ENCODE data around the gene PTPRT. TPM values are rescaled to one million over a fixed set of nuclear protein-coding genes. Genes with fewer than 3 reads are reported as not detected.

The PTPRT gene
- total RNA-seq, 1 donor from 2014 or later: not detected

GRCh38 chr20:42635699-42636411 lies 553.9 kb downstream of the PTPRT start:
- intact Hi-C loops (cut with micrococcal nuclease): no loop called here

- intact Hi-C loops (cut with micrococcal nuclease): no loop called here
Observed at GRCh38 chr20:42634156-42634555, 555.5 kb downstream of the PTPRT start.

- intact Hi-C loops (cut with micrococcal nuclease): no loop called here
Observed at GRCh38 chr20:42628683-42629082, 561.0 kb downstream of the PTPRT start.

DNA sequence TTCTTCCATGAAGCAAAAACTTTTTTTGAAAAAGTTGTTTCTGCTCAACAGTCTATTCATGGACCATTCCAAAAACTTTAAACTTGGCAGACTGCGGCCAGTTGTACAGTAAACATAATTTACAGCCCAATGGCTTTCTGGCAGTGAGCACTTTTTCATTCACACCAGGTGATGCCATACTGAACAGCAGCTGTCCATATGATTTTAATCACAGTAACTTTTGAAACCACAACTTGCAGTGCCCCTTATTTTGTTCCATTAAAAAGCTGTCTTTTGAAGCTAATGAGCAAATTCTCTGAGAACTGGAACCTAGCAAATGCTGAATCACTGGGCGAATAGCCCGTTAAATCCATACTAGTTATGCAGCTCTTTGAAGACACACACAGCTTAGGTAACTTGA lies 576.6 kb downstream of the PTPRT start:
- intact Hi-C loops (cut with micrococcal nuclease): no loop called here

DNA sequence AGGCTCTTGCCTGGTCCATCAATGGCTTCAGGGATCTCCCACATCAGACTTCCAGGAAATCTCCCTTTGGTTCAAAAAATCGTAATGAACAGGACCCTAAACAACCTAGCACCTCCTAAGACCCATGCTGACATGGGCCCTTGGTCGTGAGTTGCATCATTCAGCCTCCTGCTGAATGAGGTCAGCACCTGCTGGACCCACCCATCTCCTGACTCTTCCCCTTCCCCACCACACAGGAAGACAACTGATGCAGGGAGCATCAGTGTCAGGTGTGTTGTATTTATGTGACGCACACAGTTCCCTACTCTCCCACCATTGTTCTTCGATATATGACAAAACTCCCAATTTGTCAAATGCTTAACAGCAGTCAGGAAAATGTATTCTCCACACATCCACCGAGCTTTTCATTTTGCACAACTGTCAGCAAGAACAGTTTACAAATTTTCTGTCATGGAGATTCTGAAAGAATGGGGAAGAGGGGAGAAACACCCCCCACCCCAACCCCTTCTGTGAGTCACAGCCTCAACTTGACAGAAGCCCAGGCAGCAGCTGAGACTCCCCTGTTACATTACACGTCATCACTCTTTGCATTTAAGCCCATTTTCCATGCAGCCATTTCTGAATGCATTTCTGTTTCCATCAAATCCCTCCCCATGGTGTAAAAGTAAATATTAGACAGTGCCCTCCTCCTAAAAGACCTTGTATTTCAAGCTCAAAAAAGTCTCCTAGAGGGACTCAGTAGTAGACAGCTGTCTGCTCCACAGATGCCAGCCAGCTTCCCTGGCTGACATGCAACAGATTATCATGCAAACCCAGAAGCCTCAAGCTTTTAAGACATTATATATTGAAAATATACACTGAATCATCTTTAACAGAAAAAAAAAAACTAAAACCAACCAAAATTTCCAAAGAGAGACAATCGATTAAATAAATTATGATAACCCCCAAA lies 577.5 kb downstream of the PTPRT start:
- intact Hi-C loops (cut with micrococcal nuclease): no loop called here

- intact Hi-C loops (cut with micrococcal nuclease): no loop called here
Observed at GRCh38 chr20:42611423-42611822, 578.3 kb downstream of the PTPRT start.

DNA sequence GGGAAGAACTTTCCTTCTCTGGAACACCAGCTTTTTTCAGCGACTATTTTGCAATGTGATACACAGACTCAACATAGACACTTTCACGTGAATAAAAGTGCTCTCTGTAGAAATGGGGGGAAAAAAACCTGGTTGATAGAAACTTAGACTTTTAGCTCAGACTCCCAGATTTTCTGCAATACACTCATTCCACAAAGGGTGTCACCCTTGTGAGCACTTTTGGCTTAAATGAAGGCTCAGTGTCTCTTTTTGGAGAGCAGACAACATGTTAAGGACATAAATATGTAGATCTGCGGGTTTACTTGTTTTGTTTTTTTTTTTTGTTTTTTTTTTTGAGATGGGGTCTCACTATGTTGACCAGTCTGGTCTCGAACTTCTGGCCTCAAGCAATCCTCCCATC lies 579.6 kb downstream of the PTPRT start:
- intact Hi-C loops (cut with micrococcal nuclease): no loop called here

DNA sequence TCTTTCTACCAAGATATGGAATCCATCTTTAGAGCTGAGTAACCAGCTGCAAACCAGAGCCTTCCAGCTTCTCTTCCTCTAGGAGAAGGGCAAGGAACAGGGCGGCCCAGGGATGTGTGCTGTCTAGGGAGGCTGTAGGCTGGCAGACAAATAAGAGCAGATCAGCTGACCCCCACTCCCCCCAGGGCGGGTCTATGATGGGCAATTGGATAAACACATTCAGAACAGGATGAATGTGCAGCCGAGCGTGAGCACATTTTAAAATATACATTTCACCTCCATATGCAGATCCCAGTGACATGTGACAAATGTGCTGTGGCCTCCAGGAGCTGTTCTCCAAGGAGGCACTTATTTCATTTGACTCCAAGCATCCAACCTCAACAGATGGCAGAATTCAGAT lies 580.1 kb downstream of the PTPRT start:
- intact Hi-C loops (cut with micrococcal nuclease): no loop called here

- intact Hi-C loops (cut with micrococcal nuclease): no loop called here
Observed at GRCh38 chr20:42604998-42605956, 584.4 kb downstream of the PTPRT start.

DNA sequence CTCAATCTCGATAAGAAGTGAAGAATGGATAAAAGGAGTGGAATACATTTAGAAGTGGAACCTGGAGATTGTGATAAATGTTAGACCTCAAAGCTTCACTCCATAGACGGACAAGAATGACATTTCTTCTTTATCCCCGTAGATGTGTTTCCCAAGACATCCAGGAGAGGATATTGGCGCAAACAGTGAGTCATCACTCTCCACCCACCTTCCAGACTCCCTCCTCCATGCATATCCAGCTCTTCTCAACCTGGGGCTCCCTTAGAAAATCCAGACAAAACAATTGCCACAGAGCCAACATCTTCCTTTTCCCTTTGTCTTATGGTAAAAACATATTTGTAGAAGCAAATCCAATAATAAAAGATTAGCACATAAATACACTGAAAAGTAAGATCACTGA lies 586.1 kb downstream of the PTPRT start:
- intact Hi-C loops (cut with micrococcal nuclease): no loop called here

GRCh38 chr20:42598581-42598980 lies 591.1 kb downstream of the PTPRT start:
- intact Hi-C loops (cut with micrococcal nuclease): no loop called here

DNA sequence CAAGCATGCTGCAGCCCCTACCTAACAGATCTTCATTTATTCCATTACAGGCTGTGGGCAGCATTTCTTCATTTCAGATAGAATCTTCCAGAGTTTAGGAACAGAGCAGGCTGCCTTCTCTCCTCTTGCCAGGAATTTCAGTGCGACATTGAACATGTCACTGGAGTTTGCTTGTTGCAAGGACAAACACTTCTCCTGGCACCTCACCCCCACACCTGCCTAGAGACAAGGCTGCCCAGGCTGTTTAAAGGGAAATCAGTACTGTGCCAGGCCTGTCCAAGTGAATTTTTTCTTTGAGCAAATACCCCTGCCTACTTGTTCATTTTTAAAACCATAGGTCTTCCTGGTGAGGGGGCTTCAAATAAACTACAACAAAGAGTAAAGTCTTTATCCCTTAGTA lies 594.1 kb downstream of the PTPRT start:
- intact Hi-C loops (cut with micrococcal nuclease): no loop called here

- intact Hi-C loops (cut with micrococcal nuclease): no loop called here
Observed at GRCh38 chr20:42594659-42595058, 595.0 kb downstream of the PTPRT start.

DNA sequence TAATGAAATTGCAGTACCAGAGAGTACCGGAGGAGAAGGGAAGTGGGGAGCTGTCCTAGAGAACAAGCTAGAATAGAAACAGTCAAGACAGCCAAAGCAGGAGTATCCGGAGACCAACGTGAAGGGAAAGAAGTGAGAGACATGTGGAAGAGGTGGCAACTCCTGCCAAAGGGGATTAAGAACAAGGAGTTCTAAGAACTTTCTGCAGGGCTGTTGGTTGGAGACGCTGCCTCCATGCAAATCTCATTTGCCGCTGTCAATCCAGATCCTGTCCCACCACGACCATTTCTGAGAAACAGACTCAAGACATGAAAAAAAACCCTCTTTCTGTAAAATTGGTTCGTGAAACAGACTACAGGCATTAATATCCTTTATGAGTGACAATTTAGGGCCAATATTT lies 595.7 kb downstream of the PTPRT start:
- intact Hi-C loops (cut with micrococcal nuclease): no loop called here

- intact Hi-C loops (cut with micrococcal nuclease): no loop called here
Observed at GRCh38 chr20:42589976-42590639, 599.6 kb downstream of the PTPRT start.

- intact Hi-C loops (cut with micrococcal nuclease): no loop called here
Observed at GRCh38 chr20:42588847-42589246, 600.9 kb downstream of the PTPRT start.

DNA sequence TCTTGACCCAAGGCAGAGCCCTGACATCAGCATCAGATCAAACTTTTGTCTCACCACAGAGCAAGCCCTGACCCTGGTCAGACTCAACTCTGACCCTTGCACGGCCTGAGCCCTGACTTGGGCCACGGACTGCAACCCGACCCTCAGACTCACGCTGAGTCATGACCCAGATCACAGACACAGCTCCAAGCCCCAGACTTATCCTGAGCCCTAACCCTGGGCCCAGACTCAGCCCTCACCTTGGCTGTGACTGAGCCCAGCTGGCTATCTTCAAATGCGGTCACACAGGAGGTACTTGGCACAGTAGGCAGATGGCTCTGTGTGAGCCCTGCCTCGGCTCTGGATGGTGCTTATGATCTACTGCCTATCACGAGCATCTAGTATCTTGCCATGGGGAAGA lies 602.3 kb downstream of the PTPRT start:
- intact Hi-C loops (cut with micrococcal nuclease): no loop called here

- intact Hi-C loops (cut with micrococcal nuclease): no loop called here
Observed at GRCh38 chr20:42581311-42581710, 608.4 kb downstream of the PTPRT start.

DNA sequence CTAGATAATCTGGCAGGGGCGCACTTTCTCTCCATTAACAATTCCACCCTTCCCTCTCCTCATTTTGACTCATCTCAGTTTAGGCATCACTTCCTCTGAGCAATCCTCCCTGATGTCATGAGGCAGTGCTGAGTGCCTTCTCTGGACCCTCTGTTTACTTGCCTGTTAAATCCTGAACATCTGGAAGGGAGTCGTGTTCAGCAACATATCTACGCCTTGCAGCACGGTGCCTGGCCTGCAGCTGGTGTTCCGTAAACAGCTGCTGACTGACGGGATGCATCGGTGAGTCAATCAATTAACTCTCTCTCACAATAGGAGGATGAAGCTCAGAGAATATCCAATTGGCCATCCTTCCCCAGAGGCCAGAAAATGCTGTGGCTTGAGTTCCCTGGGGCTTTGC lies 613.5 kb downstream of the PTPRT start:
- intact Hi-C loops (cut with micrococcal nuclease): no loop called here

- intact Hi-C loops (cut with micrococcal nuclease): no loop called here
Observed at GRCh38 chr20:42572320-42573016, 617.2 kb downstream of the PTPRT start.

All from T-helper 1 cell treated with Interleukin-12 subunit alpha and Interleukin-12 subunit beta and Interleukin-4 antibody, amounts not matched to agents 30 ng/mL and 1 ng/mL, for 36 hours (primary cell).